DLD1 (cell line): Measurements from ENCODE around the gene FAM89B.
"Not testable (repeated sequence)": the region's sequence is repeated elsewhere in the genome, so short reads cannot be mapped to it uniquely, and the experiment has no call there.

Experiments used
- in situ Hi-C: cut with HindIII; loops from 2 replicates; pipeline ENCODE4 v1.10.0; 2017; ENCODE audit warnings: low sequenced_read_pairs

FAM89B gene

GRCh38 chr11:65556470-65557279 is 15.7 kb upstream of the FAM89B start:
- in situ Hi-C loops: no loop called here

- in situ Hi-C loops: no loop called here
Observed at GRCh38 chr11:65557280-65558001, 14.9 kb upstream of the FAM89B start.

GRCh38 chr11:65558002-65558929 is 14.1 kb upstream of the FAM89B start, which contains the start of gene LTBP3:
LTBP3 (minus strand) TSS chr11:65558359; CDS start chr11:65557959, 400 bp downstream.
- in situ Hi-C loops: no loop called here

GRCh38 chr11:65558930-65559509 is 13.3 kb upstream of the FAM89B start:
- in situ Hi-C loops: no loop called here

- in situ Hi-C loops: no loop called here
Observed at GRCh38 chr11:65559535-65559934, 12.8 kb upstream of the FAM89B start.

GRCh38 chr11:65559951-65560537 is 12.3 kb upstream of the FAM89B start:
- in situ Hi-C loops: no loop called here

- in situ Hi-C loops: no loop called here
Observed at GRCh38 chr11:65560555-65561418, 11.6 kb upstream of the FAM89B start.

GRCh38 chr11:65562020-65562419 is 10.3 kb upstream of the FAM89B start:
- in situ Hi-C loops: no loop called here

- in situ Hi-C loops: no loop called here
Observed at GRCh38 chr11:65562788-65563187, 9.6 kb upstream of the FAM89B start.

GRCh38 chr11:65563601-65564000 is 8.7 kb upstream of the FAM89B start:
- in situ Hi-C loops: no loop called here

- in situ Hi-C loops: not testable (repeated sequence)
Observed at GRCh38 chr11:65564879-65565559, 7.3 kb upstream of the FAM89B start.

GRCh38 chr11:65565624-65566453 is 6.5 kb upstream of the FAM89B start:
- in situ Hi-C loops: no loop called here

- in situ Hi-C loops: no loop called here
Observed at GRCh38 chr11:65569164-65569972, 3.0 kb upstream of the FAM89B start.

GRCh38 chr11:65569973-65570918 is 2.1 kb upstream of the FAM89B start, which contains the start of gene ZNRD2:
ZNRD2 (plus strand) TSS chr11:65570477; CDS start chr11:65570492, 15 bp downstream.
- in situ Hi-C loops: no loop called here

GRCh38 chr11:65571420-65571819 is 918 bp upstream of the FAM89B start:
- in situ Hi-C loops: no loop called here

GRCh38 chr11:65571940-65572339 is 398 bp upstream of the FAM89B start:
- in situ Hi-C loops: no loop called here
